Left hindlimb (tissue), 1 donor: ENCODE measurements around the gene TFEC.
"Not testable (repeated sequence)": the region's sequence is repeated elsewhere in the genome, so short reads cannot be mapped to it uniquely, and the experiment has no call there.

Experiments
- DNase-seq: peaks from one replicate; pipeline ENCODE4 v3.0.0-alpha.2; 2018

The TFEC gene, protein sequence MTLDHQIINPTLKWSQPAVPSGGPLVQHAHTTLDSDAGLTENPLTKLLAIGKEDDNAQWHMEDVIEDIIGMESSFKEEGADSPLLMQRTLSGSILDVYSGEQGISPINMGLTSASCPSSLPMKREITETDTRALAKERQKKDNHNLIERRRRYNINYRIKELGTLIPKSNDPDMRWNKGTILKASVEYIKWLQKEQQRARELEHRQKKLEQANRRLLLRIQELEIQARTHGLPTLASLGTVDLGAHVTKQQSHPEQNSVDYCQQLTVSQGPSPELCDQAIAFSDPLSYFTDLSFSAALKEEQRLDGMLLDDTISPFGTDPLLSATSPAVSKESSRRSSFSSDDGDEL

DNA sequence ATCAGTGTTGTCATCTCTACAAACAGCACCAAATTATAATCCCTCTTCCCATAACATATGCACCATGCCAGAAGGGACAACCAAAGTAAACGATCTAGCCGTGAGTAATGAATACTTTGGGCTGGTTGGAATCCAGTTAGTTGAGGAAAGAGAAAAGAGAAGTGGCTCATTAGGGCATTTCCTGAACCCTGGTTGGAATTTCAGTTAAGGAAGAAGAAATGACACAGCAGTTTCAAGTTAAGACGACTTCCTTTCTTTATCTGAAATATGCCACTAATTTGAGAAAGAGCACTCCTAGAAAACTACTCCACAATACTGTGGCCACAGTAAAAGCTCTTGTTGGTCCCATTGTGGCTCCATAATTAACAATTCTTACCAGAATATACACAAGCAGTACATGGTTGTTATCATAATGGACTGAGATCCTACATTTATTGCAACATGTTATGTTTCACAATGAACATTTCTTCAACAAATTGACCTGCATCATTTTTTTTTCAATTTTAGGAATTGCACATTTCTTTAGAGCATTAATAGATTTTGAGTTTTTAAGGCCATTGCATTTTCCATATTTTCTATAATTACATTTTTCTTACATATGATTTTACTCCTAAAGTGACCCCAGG, at the start of gene TFEC:
TSS of gene TFEC (minus strand) at position 113 of the 626 bp plus-strand sequence. CDS start 46,322 bp downstream, outside the sequence.
- no peak for DNase-seq

DNA sequence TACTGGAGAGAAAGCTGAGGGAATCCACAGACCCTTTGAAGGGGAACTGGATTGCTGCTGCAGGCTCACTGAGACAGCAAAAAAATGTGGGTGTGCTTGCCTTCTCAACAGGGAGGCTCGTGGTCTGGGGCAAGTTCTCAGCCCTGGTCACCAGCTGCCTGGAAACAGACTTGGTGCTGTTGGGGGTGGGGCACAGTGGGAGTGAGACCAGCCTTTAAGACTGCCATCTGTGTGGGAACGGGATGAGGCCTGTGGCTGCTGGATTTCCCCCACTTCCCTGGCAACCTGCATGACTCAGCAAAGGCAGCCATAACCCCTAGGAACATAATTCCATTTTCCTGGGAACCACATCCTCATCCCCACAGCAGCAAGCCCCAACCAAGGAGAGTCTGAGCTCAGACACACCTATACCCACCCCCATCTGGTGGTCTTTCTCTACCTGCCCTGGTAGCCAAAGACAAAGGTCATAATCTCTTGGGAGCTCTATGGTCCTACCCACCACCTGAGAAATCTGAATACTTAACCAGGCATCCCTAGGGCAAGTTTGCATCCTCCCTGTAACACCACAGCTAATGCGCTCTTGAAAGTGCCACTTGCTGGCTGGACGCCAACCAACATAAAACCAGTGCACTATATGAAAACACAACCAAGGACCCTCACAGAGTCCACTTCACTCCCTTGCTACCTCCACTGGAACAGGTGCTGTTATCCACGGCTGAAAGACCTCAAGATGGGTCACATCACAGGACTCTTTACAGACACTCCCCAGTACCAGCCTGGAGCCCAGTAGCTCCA, 45.0 kb upstream of the TFEC start:
- no peak for DNase-seq

DNA sequence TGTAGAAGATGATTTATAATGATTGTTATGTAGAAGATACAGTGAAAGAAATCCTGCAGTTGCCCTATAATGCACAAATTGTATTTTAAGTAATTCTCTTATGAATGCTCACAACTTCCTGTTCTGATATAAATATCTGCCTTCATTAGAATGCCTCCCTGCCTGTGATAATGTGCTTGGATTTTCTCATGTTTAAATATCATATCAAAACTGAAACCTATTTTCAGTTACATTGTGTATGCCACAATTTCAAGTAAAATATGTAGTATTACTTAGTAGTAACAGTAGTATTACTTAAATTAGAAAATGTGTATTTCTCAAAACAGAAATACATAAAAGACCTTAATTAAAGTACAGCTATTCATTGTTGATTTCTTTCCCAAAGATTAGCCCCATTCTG, 41.1 kb upstream of the TFEC start:
- DNase-seq = no peak

DNA sequence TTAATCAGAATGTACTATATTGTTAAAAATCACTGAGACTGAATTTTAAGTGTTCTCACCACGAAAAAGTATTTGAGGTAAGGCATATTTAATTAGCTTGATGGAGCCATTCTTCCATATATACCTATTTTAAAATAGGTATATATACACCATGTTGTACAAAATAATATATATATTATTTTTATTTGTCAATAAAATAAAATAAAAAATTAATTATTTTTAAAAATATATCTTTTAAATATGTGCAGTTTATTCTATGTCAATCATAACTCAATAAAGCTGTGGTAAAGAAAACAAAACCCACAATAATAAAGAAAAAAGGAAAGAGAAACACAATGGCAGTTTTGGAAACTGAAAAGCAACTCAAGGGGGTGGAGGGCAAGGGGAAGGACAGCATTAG, 33.6 kb upstream of the TFEC start:
- no peak for DNase-seq

DNA sequence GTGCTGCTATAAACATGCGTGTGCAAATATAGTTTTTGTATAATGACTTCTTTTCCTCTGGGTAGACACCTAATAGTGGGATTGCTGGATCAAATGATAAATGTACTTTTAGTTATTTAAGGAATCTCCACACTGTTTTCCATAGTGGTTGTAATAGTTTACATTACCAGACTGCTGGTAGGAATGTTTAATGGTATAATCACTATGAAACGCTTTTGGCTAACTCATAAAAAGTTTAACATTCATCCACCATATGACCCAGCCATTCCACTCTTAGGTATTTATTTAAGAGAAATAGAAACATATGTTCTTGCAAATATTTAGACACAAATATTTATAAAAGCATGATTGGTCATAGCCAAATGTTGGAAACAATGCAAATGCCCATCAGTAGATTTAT, 32.1 kb upstream of the TFEC start:
- no peak for DNase-seq

DNA sequence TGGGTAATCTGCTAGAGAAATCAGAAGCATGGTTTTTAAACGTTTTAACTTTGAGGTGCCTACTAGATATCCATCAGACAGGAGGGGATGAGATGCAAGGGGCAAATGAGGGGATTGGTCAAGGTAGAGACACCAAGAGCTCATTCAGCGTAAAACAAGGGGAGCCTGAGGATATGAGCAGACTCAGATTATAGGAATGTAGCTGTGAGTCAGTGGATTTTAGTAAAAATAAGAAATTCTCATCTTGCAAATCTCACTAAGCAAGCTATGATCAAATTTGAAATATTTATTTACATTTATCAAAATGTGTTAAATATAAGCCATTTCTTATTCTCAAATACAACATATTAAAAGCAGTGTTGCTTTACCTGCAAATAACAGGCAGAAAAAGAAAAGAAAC, 21.4 kb upstream of the TFEC start:
- DNase-seq = no peak

DNA sequence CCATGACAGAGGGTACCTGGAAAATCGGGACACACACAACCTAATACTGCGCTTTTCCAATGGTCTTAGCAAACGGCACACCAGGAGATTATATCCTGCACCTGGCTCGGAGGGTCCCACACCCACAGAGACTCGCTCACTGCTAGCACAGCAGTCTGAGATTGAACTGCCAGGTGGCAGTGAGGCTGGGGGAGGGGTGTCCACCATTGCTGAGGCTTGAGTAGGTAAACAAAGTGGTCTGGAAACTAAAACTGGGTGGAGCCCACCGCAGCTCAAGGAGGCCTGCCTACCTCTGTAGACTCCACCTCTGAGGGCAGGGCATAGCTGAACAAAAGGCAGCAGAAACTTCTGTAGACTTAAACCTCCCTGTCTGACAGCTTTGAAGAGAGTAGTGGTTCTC, 16.7 kb upstream of the TFEC start:
- not testable (repeated sequence) for DNase-seq

DNA sequence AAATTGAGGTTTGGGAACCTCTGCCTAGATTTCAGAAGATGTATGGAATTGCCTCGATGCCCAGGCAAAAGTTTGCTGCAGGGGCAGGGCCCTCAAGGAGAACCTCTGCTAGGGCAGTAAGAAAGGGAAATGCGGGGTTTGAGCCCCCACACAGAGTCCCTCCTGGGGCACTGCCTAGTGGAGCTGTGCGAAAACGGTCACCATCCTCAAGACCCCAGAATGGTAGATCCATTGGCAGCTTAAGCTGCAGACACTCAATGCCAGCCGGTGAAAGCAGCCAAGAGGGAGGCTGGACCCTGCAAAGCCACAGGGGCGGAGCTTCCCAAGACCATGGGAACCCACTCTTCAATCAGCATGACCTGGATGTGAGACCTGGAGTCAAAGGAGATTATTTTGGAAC, 15.0 kb upstream of the TFEC start:
- no peak for DNase-seq

DNA sequence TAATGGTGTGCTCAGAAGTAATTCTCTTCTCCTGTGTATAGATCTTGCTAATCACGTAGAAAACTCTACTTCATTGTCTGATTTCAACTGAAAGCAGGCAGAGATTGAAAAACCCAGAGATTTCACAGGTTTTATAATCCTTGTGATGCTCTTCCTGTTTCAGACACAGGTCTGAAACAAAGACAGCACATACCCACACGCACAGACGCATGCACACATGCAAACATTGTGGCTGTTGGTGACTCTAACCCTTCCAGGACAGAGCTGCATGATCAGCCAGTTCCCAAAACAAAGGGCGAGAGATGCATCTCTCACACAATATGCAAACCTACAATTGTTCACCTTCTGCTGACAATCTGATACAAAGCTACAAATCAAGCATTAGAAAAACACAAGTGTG, 11.1 kb upstream of the TFEC start:
- DNase-seq = no peak

DNA sequence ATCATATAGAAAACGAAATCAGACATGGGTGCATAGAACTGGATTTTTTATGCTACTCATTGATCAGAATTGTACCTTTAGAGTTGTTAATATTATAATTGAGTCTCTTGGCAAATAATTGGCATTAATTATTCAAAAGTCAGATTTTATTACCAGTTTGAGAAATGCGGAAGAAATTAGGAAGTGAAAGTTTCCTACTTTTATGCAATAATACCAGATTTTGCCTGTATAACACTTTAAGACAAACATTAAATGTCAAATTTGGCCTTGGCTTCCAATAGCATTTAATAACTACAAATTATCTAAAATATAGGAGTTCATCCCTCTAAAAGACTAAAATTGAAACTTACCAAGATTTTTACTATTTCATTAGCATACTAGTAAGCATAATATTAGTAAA, 6.8 kb upstream of the TFEC start:
- DNase-seq = no peak

DNA sequence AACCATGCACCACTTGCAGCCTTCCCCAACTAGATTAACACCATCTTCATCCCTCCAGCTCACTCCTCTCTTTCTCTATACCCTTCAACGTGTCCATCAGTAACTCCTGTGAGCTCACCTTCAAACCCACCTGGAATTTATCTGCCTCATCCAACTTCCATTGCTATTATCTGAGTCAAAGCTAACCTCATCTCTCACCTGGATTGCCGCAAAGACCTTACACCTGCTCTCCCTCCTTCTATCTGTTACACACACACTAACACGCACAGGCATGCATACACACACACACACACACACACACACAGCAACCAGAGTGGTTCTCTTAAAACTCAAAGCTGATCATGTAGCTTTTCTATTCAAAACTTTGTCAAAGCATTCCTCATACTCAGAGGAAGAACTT, 3.8 kb upstream of the TFEC start:
- no peak for DNase-seq

DNA sequence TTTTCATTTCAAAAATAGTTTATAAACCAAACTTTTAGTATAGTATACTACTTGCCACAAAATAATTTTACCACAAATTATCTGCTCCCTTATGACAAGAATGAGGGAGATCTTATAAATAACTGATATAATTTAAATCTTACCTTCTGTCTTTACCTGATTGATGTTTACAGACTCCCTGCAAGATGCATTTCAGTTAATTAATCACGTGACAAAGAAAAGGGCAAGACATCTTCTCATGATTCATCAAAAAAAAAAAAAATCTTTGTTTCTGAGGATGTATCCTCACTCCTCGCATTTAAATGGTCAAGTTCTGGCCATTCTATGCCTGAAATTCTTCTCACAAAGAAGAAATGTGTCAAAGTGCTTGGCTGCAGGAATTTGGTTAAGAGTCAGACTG, 2.3 kb upstream of the TFEC start:
- DNase-seq = no peak

DNA sequence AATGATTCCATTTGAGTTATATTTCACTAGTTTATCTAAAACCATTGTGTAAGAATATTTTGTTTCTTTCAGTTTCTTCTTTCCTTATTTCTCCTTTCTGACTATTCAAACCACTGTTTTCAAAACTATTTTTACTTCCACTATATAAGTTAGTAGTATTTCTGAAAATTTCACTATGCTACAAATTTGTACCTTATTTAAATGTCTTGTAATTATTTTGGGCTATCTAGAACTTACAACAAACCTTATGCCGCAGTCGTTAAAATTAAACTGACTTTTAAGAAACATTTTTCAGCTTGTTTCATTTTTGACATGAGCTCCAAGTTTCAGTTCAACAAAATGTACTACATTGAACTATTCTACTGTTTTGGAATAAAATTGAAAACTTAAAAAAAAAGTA, 1.8 kb downstream of the TFEC start:
- DNase-seq = no peak

DNA sequence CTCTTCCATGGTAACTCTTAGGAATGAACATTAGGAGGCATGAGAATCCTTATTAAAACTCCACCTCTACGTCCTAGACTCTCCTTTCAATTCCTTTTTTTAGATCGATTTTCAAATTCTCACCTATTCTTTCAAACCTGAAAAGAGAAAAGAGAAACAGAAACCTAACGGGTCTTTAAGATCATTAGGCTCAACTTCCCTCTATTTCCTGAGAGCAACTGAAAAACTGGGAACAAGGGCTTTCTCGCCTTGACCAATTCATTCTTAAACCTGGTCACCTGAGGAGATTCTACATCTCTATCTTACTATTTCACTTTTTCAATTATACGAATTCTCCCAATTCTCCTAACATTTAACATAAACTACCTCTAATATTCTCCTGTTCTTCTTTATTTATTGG, 2.8 kb downstream of the TFEC start:
- DNase-seq = no peak

DNA sequence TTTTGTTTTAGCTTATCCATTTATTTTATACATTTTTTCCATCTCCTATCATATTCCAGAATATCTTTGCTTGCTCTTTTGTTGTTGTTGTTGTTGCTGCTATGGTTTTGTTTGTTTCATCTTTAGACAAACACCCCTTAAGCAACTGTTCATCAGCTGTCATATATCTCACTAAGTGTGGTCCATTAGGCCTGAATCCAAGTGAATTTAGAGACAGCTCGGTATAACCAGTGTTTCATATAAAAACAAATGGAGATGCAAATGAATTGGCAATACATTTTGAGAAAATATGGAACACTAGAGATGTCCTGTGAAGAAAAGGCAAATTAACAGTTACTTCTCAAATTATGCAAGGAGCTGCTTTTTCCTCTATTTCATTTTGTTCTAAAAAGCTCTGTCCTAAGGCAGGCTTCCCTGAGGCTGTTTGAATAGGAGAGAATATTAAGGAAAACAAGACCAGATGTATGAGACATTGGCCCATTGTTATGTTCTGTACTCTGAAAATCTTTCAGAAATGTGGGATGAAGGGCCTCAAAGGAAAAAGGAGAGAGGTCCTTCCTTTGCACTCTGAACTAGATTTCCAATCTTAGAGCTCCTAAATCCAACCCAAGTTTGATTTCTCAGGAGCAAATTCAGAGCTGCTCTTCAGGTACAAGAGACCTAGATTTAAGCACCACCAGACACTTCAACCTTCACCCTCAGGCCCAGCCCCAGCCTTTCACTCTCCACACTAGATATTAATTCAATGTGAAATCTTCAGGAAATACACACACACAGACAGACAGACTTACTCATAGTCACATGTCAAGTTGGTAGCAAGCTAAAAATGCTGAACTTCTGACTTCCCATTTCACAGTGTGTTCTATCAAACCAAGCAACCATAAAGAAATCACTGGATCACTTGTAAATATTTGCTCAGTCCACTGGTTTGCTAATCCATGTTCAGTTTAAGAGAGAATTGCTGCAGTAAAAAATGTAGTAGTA, 5.4 kb downstream of the TFEC start:
- no peak for DNase-seq

DNA sequence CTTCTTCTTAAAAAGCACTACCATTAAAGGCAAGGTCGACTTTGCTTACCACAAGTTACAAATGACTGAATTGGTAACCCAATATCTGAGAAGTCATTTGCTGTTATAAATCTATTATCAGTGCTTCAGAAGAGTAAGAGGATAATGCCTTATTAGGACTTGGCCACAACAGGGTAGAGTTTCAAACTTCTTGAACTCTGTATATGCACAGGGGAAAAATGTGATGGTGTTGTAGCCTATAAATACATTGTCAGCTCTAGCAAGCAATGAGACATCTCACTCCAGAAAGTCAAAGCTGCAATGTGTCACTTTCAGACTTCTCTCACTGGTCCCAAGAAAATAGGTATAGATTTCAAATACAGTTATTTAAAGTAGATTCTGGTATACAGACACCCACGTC, 9.3 kb downstream of the TFEC start:
- no peak for DNase-seq

DNA sequence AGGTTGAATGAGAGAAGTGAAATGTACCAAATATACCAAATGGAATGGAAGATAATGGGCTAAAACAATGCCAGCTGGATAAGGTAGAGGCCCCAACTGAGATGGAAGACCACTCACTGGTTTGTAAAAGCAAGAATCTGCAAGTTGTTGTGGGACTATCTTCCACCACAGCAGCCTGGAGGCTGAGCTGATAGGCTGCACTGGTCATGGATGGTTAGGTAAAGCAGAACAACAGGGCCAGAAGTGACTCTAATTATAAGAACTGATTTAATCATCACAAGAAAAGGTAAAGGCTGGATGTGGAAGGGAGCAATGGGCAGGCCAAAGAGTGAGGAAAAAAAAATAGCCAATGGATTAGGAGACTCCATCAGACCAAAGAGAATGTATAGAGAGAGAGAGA, 11.8 kb downstream of the TFEC start:
- no peak for DNase-seq

DNA sequence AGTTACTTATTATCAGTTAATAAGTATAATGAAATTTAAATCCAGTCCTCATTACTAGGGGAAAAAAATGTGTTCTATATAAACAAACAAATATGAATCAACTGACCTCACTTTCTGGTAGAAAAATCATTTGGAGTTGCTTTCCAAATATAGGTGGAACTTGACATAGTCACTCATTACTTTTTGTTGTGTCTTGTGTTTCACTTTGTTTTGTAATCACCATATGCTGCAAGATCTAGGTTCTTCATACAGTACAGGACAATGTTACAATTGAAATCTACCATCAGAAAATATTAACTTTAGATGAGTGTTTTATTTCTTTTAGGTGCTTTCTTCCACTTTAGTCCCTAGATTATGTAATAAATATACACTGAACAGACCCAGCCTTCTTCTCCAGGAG, 16.9 kb downstream of the TFEC start:
- no peak for DNase-seq

DNA sequence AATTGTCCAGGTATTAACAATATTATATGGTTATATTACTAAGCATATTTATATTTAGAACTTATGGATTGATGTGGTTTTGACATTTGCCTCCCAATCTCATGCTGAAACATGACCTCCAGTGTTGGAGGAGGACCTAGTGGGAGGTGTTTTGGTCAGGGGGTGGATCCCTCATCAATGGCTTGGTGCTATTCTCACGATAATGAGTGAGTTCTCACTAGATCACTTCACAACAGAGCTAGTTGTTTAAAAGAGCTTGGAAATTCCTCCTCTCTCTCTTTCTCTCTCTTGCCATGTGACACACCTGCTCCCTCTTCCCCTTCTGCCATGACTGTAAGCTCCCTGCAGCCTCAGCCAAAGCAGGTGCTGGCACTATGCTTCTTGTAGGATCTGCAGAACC, 19.0 kb downstream of the TFEC start:
- DNase-seq = no peak

DNA sequence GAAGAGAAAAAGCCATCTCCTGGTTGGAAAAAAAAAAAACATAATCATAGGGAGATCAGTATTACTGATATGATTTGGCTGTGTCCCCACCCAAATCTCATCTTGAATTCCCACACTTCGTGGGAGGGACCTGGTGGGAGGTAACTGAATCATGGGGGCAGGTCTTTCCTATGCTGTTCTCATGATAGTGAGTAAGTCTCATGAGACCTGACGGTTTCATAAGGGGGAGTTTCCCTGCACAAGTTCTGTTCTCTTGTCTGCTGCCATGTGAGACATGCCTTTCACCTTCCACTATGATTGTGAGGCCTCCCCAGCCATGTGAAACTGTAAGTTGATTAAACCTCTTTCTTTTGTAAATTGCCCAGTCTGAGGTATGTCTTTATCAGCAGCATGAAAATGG, 25.8 kb downstream of the TFEC start:
- not testable (repeated sequence) for DNase-seq

DNA sequence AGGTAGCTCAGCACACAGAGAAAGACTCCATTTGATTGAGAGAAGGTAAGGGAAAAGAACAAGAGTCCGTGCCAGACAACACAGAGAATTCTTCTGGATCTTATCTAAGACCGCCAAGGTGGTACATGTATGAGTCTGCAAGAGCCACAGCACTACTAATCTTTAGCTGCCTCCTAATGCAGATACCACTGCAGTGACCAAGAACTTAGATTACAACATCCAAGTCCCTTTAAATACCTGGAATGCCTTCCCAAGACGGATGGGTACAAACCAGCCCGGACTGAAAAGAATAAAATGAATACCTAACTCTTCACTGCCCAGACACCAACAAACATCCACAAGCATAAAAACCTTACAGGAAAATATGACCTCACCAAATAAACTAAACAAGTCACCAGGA, 33.3 kb downstream of the TFEC start:
- no peak for DNase-seq

DNA sequence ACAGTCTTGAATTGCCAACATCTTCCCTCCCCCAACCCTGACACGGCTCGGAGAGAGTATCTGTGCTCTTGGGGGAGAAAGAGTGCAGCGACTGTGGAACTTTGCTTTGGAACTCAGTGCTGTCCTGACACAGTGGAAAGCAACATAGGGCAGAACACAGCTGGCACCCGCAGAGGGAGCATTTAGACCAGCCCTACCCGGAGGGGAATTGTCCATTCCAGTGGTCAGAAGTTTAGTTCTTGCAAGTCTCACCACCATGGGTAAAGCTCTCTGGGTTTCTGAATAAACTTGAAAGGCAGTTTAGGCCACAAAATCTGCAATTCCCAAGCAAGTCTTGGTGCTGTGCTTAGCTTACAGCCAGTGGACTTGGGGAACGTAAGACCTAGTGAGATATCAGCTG, 34.9 kb downstream of the TFEC start:
- no peak for DNase-seq

DNA sequence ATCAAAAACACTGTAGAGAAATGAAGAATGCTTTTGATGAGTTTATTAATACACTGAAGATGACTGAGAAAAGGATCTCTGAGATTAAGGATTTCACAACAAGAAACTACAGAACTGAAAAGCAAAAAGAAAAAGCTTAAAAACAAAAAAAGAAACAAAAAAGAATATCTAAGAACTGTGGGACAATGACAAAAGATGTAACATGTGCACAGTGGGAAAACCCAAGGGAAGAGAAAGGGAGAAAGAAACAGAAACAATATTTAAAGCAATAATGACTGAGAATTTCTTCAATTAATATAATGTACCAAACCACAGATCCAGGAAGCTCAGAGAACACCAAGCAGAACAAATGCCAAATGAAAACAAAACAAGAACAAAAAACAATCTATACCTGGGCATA, 42.2 kb downstream of the TFEC start:
- DNase-seq = no peak
